Ishikawa (cell line): ENCODE data around the gene TMEM165.
A peak's percentile ranks its signal among the peaks of the same experiment; 100 is the strongest.

Experiments used
- CEBPB ChIP-seq: IDR thresholded peaks from 2 replicates; pipeline ENCODE4 v1.6.1; 2012
- CREB1 ChIP-seq: IDR thresholded peaks from 2 replicates; pipeline ENCODE4 v1.6.1; 2012; ENCODE audit warnings: low read depth
- EGR1 ChIP-seq: IDR thresholded peaks from 2 replicates; pipeline ENCODE4 v1.6.1; 2012
- EP300 ChIP-seq: IDR thresholded peaks from 2 replicates; pipeline ENCODE4 v1.6.1; 2012; ENCODE audit warnings: borderline replicate concordance
- FOXM1 ChIP-seq: IDR thresholded peaks from 2 replicates; pipeline ENCODE4 v1.6.1; 2012; ENCODE audit warnings: low read depth, borderline replicate concordance
- MAX ChIP-seq: IDR thresholded peaks from 2 replicates; pipeline ENCODE4 v1.6.1; 2012
- NFIC ChIP-seq: IDR thresholded peaks from 2 replicates; pipeline ENCODE4 v1.6.1; 2012
- RAD21 ChIP-seq: IDR thresholded peaks from 2 replicates; pipeline ENCODE4 v1.6.1; 2012; ENCODE audit warnings: low read depth
- REST ChIP-seq: IDR thresholded peaks from 2 replicates; pipeline ENCODE4 v1.6.1; 2012; ENCODE audit warnings: low read depth, mild to moderate bottlenecking
- TAF1 ChIP-seq: IDR thresholded peaks from 2 replicates; pipeline ENCODE4 v1.6.1; 2012; ENCODE audit warnings: low read depth, mild to moderate bottlenecking
- TCF12 ChIP-seq: IDR thresholded peaks from 2 replicates; pipeline ENCODE4 v1.6.1; 2012; ENCODE audit warnings: low read depth
- TEAD4 ChIP-seq: IDR thresholded peaks from 2 replicates; pipeline ENCODE4 v1.6.1; 2012
- USF1 ChIP-seq: IDR thresholded peaks from 2 replicates; pipeline ENCODE4 v1.6.1; 2012
- YY1 ChIP-seq: IDR thresholded peaks from 2 replicates; pipeline ENCODE4 v1.6.1; 2012; ENCODE audit warnings: low read depth
- ZBTB7A ChIP-seq: IDR thresholded peaks from 2 replicates; pipeline ENCODE4 v1.6.1; 2012; ENCODE audit warnings: low read depth

TMEM165 gene

GRCh38 chr4:55442541-55442940 lies 46.8 kb downstream of the TMEM165 start:
- TF ChIP-seq MAX (no peak), YY1 (no peak), CEBPB (no peak), NFIC (no peak), TCF12 (no peak)

- TF ChIP-seq USF1 (no peak), EP300 (no peak), NFIC (no peak), TAF1 (no peak), RAD21 (peak; percentile 47), TCF12 (no peak), CREB1 (no peak), YY1 (no peak), ZBTB7A (no peak)
Measured at GRCh38 chr4:55444827-55445226, 49.1 kb downstream of the TMEM165 start.

GRCh38 chr4:55445921-55446577 lies 50.3 kb downstream of the TMEM165 start:
- TF ChIP-seq NFIC (no peak), YY1 (no peak)

- TF ChIP-seq TCF12 (no peak), MAX (no peak), FOXM1 (no peak), REST (no peak), TEAD4 (no peak), CREB1 (no peak), USF1 (no peak), EGR1 (no peak), NFIC (no peak)
Measured at GRCh38 chr4:55446578-55446922, 50.8 kb downstream of the TMEM165 start.

- no peak for TF ChIP-seq TAF1
- no peak for TF ChIP-seq YY1
- no peak for TF ChIP-seq USF1
- TF ChIP-seq CREB1: no peak
- no peak for TF ChIP-seq ZBTB7A
- TF ChIP-seq NFIC: no peak
- no peak for TF ChIP-seq REST
- TF ChIP-seq RAD21: no peak
Measured at GRCh38 chr4:55447108-55447708, 51.5 kb downstream of the TMEM165 start.

- peak; percentile 74; the same call in 1 of the 2 replicates for TF ChIP-seq NFIC
- no peak for TF ChIP-seq MAX
Measured at GRCh38 chr4:55447831-55448230, 52.1 kb downstream of the TMEM165 start.
